Naive thymus-derived CD8-positive, alpha-beta T cell (primary cell): ENCODE data around the gene PPM1L. TPM values are rescaled to one million over a fixed set of nuclear protein-coding genes. Genes with fewer than 3 reads are reported as not detected.
"Not testable (repeated sequence)": the region's sequence is repeated elsewhere in the genome, so short reads cannot be mapped to it uniquely, and the experiment has no call there.

Source experiments
- ATAC-seq, 2 donors: fragments of 150-1000 bp; cut with Tn5 transposase in 1 of 2; sonication (Bioruptor Pico), chemical (Tn5 transposase) in 1 of 2; 1 replicate in 1 of 2; 2 replicates in 1 of 2; pipeline ENCODE4 v1.10.0; 2021; ENCODE audit warnings: mild to moderate bottlenecking in 2 of 2, moderate library complexity in 2 of 2
- POLR2A ChIA-PET: fragments of 350-600 bp; sonication (Branson Sonifier 250); formaldehyde crosslinking; loops from one replicate; lab custom pipeline; 2021; ENCODE audit warnings: antibody characterized with exemption; lab: Charles Lee
- DNase-seq, 10 donors: peaks; one replicate each; pipeline versions ENCODE4 v3.0.0 to v3.0.0-alpha.2; 2020 to 2022
- H3K27ac Mint-ChIP-seq, 10 donors: one replicate each; pipeline ENCODE4 v1.8.0; 2020 to 2022; ENCODE audit warnings: mild to moderate bottlenecking in 10 of 10, mixed read lengths in 10 of 10, moderate library complexity in 4 of 10, inconsistent platforms in 1 of 10
- H3K27me3 Mint-ChIP-seq, 5 donors: one replicate each; pipeline ENCODE4 v1.8.0; 2021 to 2022; ENCODE audit warnings: mixed read lengths in 5 of 5
- H3K36me3 Mint-ChIP-seq, 3 donors: one replicate each; pipeline ENCODE4 v1.8.0; 2020 to 2022; ENCODE audit warnings: mixed read lengths in 3 of 3, mild to moderate bottlenecking in 2 of 3, inconsistent platforms in 1 of 3
- H3K4me1 Mint-ChIP-seq, 4 donors: one replicate each; pipeline ENCODE4 v1.8.0; 2021 to 2022; ENCODE audit warnings: mixed read lengths in 4 of 4
- H3K4me3 Mint-ChIP-seq, 10 donors: one replicate each; pipeline ENCODE4 v1.8.0; 2020 to 2022; ENCODE audit warnings: mild to moderate bottlenecking in 10 of 10, mixed read lengths in 10 of 10, moderate library complexity in 6 of 10, inconsistent platforms in 1 of 10
- H3K9me3 Mint-ChIP-seq, 9 donors: one replicate each; pipeline ENCODE4 v1.8.0; 2020 to 2022; ENCODE audit warnings: mixed read lengths in 9 of 9, mild to moderate bottlenecking in 3 of 9, inconsistent platforms in 1 of 9, moderate library complexity in 1 of 9
- polyA plus RNA-seq, 3 donors: library from polyadenylated mRNA; unstranded; fragments of 300-500 nt; fragmentation: Illumina TruSeq; gene quantifications; one replicate each; pipeline ENCODE4 v1.2.3, GENCODE V29; 2021
- total RNA-seq, 8 experiments: library from RNA in 2 of 8; stranded (reverse) in 2 of 8; gene quantifications; one replicate each; pipeline ENCODE4 v1.2.3 and lab custom pipeline; 2021 to 2026

PPM1L gene
- total and polyA plus RNA-seq, 5 experiments from 2014 or later: 0.46 to 5.9 (median 1.9) TPM

DNA sequence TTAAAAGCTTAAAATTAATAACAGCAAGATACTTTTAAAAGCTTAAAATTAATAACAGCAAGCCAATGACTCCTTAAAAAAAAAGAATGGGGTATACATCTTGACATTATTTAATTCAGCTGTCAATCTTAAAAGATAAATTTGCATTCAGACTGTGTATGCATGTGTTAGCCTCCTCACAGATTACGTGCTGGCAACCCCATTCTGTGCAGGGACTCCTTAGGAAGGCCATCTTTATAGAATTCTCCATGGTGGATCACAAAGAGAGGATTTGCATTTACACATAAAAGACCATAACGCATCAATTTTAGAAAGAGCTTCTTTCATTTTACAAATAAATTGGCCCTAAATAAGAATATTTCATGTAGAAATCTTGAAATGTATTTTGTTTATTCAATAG lies 261.9 kb downstream of the PPM1L start:
- no peak for DNase-seq
- no peak for ATAC-seq
- H3K27me3 Mint-ChIP-seq: peaks cover 0 to 6% (median 0%) of the 10 kb centered on the region in 5 donors
- H3K4me1 Mint-ChIP-seq: no peaks in the 10 kb centered on the region
- no peak overlapping the region for H3K4me3 Mint-ChIP-seq
- H3K36me3 Mint-ChIP-seq: peaks cover 0 to 4% (median 2%) of the 10 kb centered on the region in 3 donors
- POLR2A ChIA-PET: no interaction called here
- peaks cover 4 to 35% (median 14%) of the 10 kb centered on the region in 9 donors for H3K9me3 Mint-ChIP-seq
- H3K27ac Mint-ChIP-seq: no peak overlapping the region

DNA sequence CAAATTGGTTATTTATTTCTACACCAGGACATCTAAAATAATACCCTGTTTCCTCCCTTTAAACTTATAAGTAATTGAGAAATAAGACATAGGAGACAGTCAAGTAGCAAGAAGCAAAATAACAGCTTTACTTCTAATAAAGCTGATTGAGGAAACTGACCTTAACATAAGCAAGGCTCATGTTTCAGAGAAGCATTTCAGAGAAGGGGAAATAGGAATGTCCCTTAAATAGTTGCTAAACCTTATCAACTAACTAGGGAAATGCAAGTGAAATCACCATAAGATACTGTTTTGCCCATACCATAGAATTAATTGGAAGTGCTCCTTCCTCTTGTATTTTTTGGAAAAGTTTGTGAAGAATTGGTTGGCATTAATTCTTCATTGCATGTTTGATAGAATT lies 264.2 kb downstream of the PPM1L start:
- ATAC-seq (no peak), DNase-seq (no peak)
- Mint-ChIP-seq H3K4me1 (no peaks in the 10 kb centered on the region), H3K27me3 (peaks cover 0 to 4% (median 0%) of the 10 kb centered on the region in 5 donors), H3K9me3 (peaks cover 7 to 40% (median 19%) of the 10 kb centered on the region in 9 donors), H3K27ac (no peak overlapping the region), H3K36me3 (peaks cover 0 to 11% (median 6%) of the 10 kb centered on the region in 3 donors), H3K4me3 (no peak overlapping the region)
- POLR2A ChIA-PET: no interaction called here

DNA sequence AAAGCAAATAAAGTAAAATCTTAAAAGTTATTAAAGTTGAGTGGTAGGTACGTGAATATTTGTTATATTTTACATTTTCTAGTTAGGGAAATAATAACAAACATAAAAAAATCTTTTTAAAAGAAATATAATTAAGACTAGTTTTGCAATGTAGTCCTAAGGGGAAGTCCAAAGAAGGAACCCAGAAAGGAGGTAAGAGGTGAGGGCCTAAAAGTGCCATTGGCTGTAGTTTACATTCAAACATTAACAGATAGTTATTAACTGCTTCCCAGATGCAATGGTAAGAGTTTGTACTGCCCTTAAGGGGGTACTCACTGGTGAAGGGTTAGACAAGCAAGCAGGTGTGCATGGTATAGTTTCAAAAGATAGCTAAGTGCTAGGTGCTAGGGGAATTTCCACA lies 269.9 kb downstream of the PPM1L start:
- Mint-ChIP-seq H3K9me3 (peaks cover 6 to 26% (median 17%) of the 10 kb centered on the region in 9 donors), H3K27ac (no peak overlapping the region), H3K36me3 (peaks cover 0 to 11% (median 8%) of the 10 kb centered on the region in 3 donors), H3K27me3 (peaks cover 0 to 4% (median 0%) of the 10 kb centered on the region in 5 donors), H3K4me1 (no peaks in the 10 kb centered on the region), H3K4me3 (no peak overlapping the region)
- DNase-seq (no peak), ATAC-seq (no peak)
- POLR2A ChIA-PET: no interaction called here

GRCh38 chr3:161026612-161027510 lies 270.8 kb downstream of the PPM1L start:
- H3K27ac Mint-ChIP-seq: no peak overlapping the region
- DNase-seq (no peak), ATAC-seq (no peak)
- H3K9me3 Mint-ChIP-seq: peaks cover 6 to 19% (median 12%) of the 10 kb centered on the region in 9 donors
- H3K36me3 Mint-ChIP-seq: peaks cover 0 to 13% (median 8%) of the 10 kb centered on the region in 3 donors
- POLR2A ChIA-PET: no interaction called here
- no peaks in the 10 kb centered on the region for H3K4me1 Mint-ChIP-seq
- H3K4me3 Mint-ChIP-seq: no peak overlapping the region
- H3K27me3 Mint-ChIP-seq: peaks cover 0 to 4% (median 0%) of the 10 kb centered on the region in 5 donors

- H3K36me3 Mint-ChIP-seq: peaks cover 1 to 10% (median 9%) of the 10 kb centered on the region in 3 donors
- H3K27ac Mint-ChIP-seq: no peak overlapping the region
- H3K4me3 Mint-ChIP-seq: no peak overlapping the region
- H3K4me1 Mint-ChIP-seq: peaks cover 0 to 2% (median 0%) of the 10 kb centered on the region in 4 donors
- peaks cover under 1 to 17% (median 7%) of the 10 kb centered on the region in 9 donors for H3K9me3 Mint-ChIP-seq
- POLR2A ChIA-PET: no interaction called here
- H3K27me3 Mint-ChIP-seq: no peaks in the 10 kb centered on the region
- DNase-seq (no peak), ATAC-seq (no peak)
These were observed 272.6 kb downstream of the PPM1L start for GRCh38 chr3:161028555-161029153.

DNA sequence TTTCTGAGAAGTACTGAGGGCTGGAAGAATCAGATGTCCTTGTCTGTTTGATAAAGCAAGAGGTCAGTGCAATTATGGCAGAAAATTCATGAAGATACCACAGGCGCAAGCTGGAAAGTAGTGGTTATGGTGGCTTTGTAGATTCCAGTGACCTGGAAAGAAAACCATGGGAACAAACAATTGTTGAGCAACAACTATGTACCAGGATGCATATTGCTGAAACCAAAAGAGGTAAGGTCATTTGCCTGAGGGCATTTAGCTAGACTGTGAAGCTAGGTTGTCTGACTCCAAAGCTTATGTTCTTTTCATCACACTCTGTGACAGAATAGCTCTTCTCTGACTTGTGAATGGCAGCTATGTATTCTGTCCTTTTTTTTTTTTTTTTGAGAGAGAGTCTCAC lies 275.1 kb downstream of the PPM1L start:
- Mint-ChIP-seq H3K4me1 (peaks cover 0 to 17% (median 13%) of the 10 kb centered on the region in 4 donors), H3K4me3 (no peak overlapping the region), H3K36me3 (peaks cover 2 to 11% (median 7%) of the 10 kb centered on the region in 3 donors), H3K9me3 (peaks cover 0 to 15% (median 7%) of the 10 kb centered on the region in 9 donors), H3K27ac (no peak overlapping the region), H3K27me3 (no peaks in the 10 kb centered on the region)
- POLR2A ChIA-PET: no interaction called here
- DNase-seq (no peak), ATAC-seq (no peak)

- peak in 1 of 2 donors; percentile 40 for ATAC-seq
- Mint-ChIP-seq H3K27ac (peak overlapping the region in 8 of 10 donors; percentile 37 to 84 (median 74)), H3K4me1 (peaks cover 0 to 17% (median 13%) of the 10 kb centered on the region in 4 donors), H3K36me3 (peaks cover 2 to 11% (median 7%) of the 10 kb centered on the region in 3 donors), H3K9me3 (peaks cover 0 to 18% (median 7%) of the 10 kb centered on the region in 9 donors), H3K4me3 (peak overlapping the region in 6 of 10 donors; percentile 8 to 66 (median 42))
- DNase-seq: peak in 3 of 10 donors; percentile 4 to 10 (median 4)
- POLR2A ChIA-PET, H3K27me3 Mint-ChIP-seq: not testable (repeated sequence)
These were observed 279.0 kb downstream of the PPM1L start for GRCh38 chr3:161034913-161035550.

DNA sequence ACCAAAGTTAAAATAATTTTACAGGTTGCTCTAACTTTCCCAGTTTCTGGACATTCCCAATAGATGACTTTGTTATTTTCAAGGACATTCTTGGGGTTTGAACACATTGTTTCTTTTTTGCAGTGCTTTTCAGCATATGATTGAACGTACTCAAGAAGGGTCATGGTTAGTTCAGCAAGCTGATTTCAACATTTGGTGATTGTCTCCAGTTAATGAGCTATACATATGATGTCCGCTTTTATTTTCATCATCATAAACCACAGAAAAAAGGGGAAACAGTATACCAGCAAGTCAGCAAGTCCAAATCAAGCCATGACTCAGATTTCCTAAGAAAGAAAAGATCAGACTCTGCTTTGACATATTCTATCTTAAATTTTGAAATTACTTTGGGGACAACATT lies 279.7 kb downstream of the PPM1L start:
- H3K36me3 Mint-ChIP-seq: peaks cover 2 to 11% (median 7%) of the 10 kb centered on the region in 3 donors
- H3K27me3 Mint-ChIP-seq: peaks cover 0 to 2% (median 0%) of the 10 kb centered on the region in 5 donors
- DNase-seq: no peak
- H3K4me1 Mint-ChIP-seq: peaks cover 0 to 17% (median 13%) of the 10 kb centered on the region in 4 donors
- H3K4me3 Mint-ChIP-seq: peak overlapping the region in 1 of 10 donors; percentile 19
- H3K27ac Mint-ChIP-seq: peak overlapping the region in 1 of 10 donors; percentile 78
- peaks cover 0 to 18% (median 7%) of the 10 kb centered on the region in 9 donors for H3K9me3 Mint-ChIP-seq
- no peak for ATAC-seq
- POLR2A ChIA-PET: no interaction called here

DNA sequence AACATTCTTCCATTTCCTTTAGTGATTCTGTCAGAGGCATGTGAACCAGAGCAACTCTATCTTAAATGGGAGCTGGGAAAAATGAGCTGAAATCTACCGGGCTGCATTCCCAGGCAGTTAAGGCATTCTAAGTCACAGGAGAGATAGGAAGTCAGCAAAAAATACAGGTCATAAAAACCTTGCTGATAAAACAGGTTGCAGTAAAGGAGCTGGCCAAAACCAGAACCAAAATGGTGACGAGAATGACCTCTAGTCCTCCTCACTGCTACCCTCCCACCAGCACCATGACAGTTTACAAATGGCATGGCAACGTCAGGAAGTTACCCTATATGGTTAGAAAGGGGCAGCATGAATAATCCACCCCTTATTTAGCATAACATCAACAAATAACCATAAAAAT lies 282.7 kb downstream of the PPM1L start:
- Mint-ChIP-seq H3K36me3 (peaks cover 0 to 4% (median 0%) of the 10 kb centered on the region in 3 donors), H3K27ac (peak overlapping the region in 1 of 10 donors; percentile 73), H3K4me3 (no peak overlapping the region), H3K4me1 (peaks cover 0 to 17% (median 12%) of the 10 kb centered on the region in 4 donors), H3K27me3 (peaks cover 0 to 2% (median 0%) of the 10 kb centered on the region in 5 donors), H3K9me3 (peaks cover 0 to 7% (median 2%) of the 10 kb centered on the region in 9 donors)
- no peak for DNase-seq
- ATAC-seq: no peak
- POLR2A ChIA-PET: no interaction called here

DNA sequence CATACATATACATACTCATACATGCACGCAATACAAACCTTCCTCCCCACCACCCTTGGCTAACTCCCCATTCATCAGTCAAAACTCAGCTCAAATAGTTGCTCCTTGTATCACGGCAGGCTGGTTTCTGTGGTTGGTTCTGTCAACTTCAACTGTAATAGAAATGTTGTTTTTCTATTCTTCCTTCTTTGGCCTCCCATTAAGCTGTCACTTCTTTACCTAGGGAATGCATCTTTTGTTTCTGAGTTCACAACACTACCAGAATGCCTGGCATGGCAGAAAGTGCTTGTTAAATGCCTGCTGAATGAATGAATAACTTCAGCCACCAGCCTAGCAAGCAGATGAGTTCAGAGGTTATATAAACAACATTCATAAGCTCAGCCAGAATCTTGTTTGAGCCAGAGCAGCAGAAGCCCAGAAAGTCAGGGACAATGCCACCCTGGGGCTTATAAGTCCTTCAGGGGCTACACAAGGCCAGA lies 286.0 kb downstream of the PPM1L start:
- H3K9me3 Mint-ChIP-seq: peaks cover 0 to 20% (median 9%) of the 10 kb centered on the region in 9 donors
- no peak overlapping the region for H3K27ac Mint-ChIP-seq
- DNase-seq (no peak), ATAC-seq (no peak)
- H3K4me3 Mint-ChIP-seq: no peak overlapping the region
- POLR2A ChIA-PET: no interaction called here
- H3K36me3 Mint-ChIP-seq: peaks cover 2 to 10% (median 7%) of the 10 kb centered on the region in 3 donors
- peaks cover 0 to 2% (median 0%) of the 10 kb centered on the region in 5 donors for H3K27me3 Mint-ChIP-seq
- no peaks in the 10 kb centered on the region for H3K4me1 Mint-ChIP-seq

- H3K4me1 Mint-ChIP-seq: no peaks in the 10 kb centered on the region
- peaks cover 2 to 10% (median 8%) of the 10 kb centered on the region in 3 donors for H3K36me3 Mint-ChIP-seq
- no peak for ATAC-seq
- no peak overlapping the region for H3K4me3 Mint-ChIP-seq
- POLR2A ChIA-PET: no interaction called here
- DNase-seq: no peak
- H3K27me3 Mint-ChIP-seq: peaks cover 0 to 3% (median 0%) of the 10 kb centered on the region in 5 donors
- H3K27ac Mint-ChIP-seq: no peak overlapping the region
- H3K9me3 Mint-ChIP-seq: peaks cover 0 to 23% (median 11%) of the 10 kb centered on the region in 9 donors
These were observed 287.5 kb downstream of the PPM1L start for GRCh38 chr3:161043336-161044035.
